K562 (cell line): ENCODE data around the gene TOR3A. TPM values are rescaled to one million over a fixed set of nuclear protein-coding genes. Genes with fewer than 3 reads are reported as not detected.
A peak's percentile ranks its signal among the peaks of the same experiment; 100 is the strongest.

Experiments
- BHLHE40 ChIP-seq: IDR thresholded peaks from 2 replicates; pipeline ENCODE4 v1.6.1; 2011; ENCODE audit warnings: low read length, improper control_type of control experiment
- DMBX1 ChIP-seq: fragments of 250-450 bp; sonication (Bioruptor Pico); IDR thresholded peaks from 2 replicates; pipeline ENCODE4 v1.8.0; 2022; ENCODE audit warnings: inconsistent platforms, mild to moderate bottlenecking, moderate library complexity, borderline replicate concordance
- ELF4 ChIP-seq: fragments of 450-650 bp; formaldehyde crosslinking; IDR thresholded peaks from 2 replicates; pipeline ENCODE4 v1.4.0; 2022; ENCODE audit warnings: missing genetic modification characterization
- EWSR1 ChIP-seq: fragments of 450-650 bp; IDR thresholded peaks from 2 replicates; pipeline ENCODE4 v1.6.1; 2018; ENCODE audit warnings: borderline replicate concordance, mild to moderate bottlenecking, low read depth, moderate library complexity; ENCODE audit not compliant: partially characterized antibody
- HDAC6 ChIP-seq: IDR thresholded peaks from 2 replicates; pipeline ENCODE4 v1.6.1; 2012; ENCODE audit warnings: low read depth, mild to moderate bottlenecking, control low read depth, inconsistent platforms, low read length, moderate library complexity
- HMGN3 ChIP-seq: IDR thresholded peaks from 2 replicates; pipeline ENCODE4 v1.6.1; 2011; ENCODE audit warnings: borderline replicate concordance, low read depth, mild to moderate bottlenecking, mixed read lengths, low read length; ENCODE audit not compliant: insufficient read length; ENCODE audit errors: extremely low read depth
- L3MBTL2 ChIP-seq: fragments of 450-650 bp; IDR thresholded peaks from 2 replicates; pipeline ENCODE4 v1.6.1; 2016; ENCODE audit warnings: mild to moderate bottlenecking, moderate library complexity
- MTA1 ChIP-seq: fragments of 450-650 bp; IDR thresholded peaks from 2 replicates; pipeline ENCODE4 v1.6.1; 2017; ENCODE audit warnings: borderline replicate concordance
- MTA3 ChIP-seq: fragments of 450-650 bp; formaldehyde crosslinking; IDR thresholded peaks from 2 replicates; pipeline ENCODE4 v1.6.1; 2017; ENCODE audit warnings: mild to moderate bottlenecking, borderline replicate concordance
- NR1H2 ChIP-seq: sonication (generic); formaldehyde crosslinking; IDR thresholded peaks from 2 replicates; pipeline ENCODE4 v1.4.0; 2020; ENCODE audit warnings: mild to moderate bottlenecking, missing genetic modification reagents
- SMARCB1 ChIP-seq: IDR thresholded peaks from 2 replicates; pipeline ENCODE4 v1.6.1; 2011; ENCODE audit warnings: improper control_type of control experiment, low read depth; ENCODE audit not compliant: insufficient read length
- SMC3 ChIP-seq: conservative IDR thresholded peaks from 2 replicates; pipeline ENCODE4 v1.6.1; 2011; ENCODE audit warnings: low read depth, low read length, improper control_type of control experiment; ENCODE audit not compliant: insufficient read depth
- SNIP1 ChIP-seq: fragments of 450-650 bp; IDR thresholded peaks from 2 replicates; pipeline ENCODE4 v1.7.1; 2017; ENCODE audit warnings: low read depth, mild to moderate bottlenecking
- THRAP3 ChIP-seq: fragments of 450-650 bp; IDR thresholded peaks from 2 replicates; pipeline ENCODE4 v1.6.1; 2016; ENCODE audit warnings: mild to moderate bottlenecking, inconsistent platforms, borderline replicate concordance
- ZNF146 ChIP-seq: IDR thresholded peaks from one replicate; pipeline ENCODE4 v1.6.1; 2018; ENCODE audit warnings: missing compliant biosample characterization; ENCODE audit not compliant: unreplicated experiment
- ZNF174 ChIP-seq: fragments of 250-450 bp; sonication (Bioruptor Pico); IDR thresholded peaks from 2 replicates; pipeline ENCODE4 v1.4.0; 2020; ENCODE audit warnings: mild to moderate bottlenecking
- ZNF280A ChIP-seq: fragments of 450-650 bp; IDR thresholded peaks from 2 replicates; pipeline ENCODE4 v1.6.1; 2018; ENCODE audit warnings: mild to moderate bottlenecking, low read depth; ENCODE audit not compliant: partially characterized antibody
- ZNF57 ChIP-seq: fragments of 450-650 bp; formaldehyde crosslinking; IDR thresholded peaks from 2 replicates; pipeline ENCODE4 v1.4.0; 2020; ENCODE audit warnings: mild to moderate bottlenecking, moderate library complexity
- ZNF644 ChIP-seq: fragments of 200-800 bp; sonication (Bioruptor generic); IDR thresholded peaks from 2 replicates; pipeline ENCODE4 v1.6.1; 2016; ENCODE audit warnings: low read depth, missing genetic modification characterization, missing compliant biosample characterization
- ZNF717 ChIP-seq: fragments of 250-450 bp; sonication (Bioruptor Pico); IDR thresholded peaks from 2 replicates; pipeline ENCODE4 v1.5.0; 2021
- polyA plus RNA-seq, 8 experiments: library from polyadenylated mRNA; depleted of rRNA in 4 of 8; stranded (reverse) in 5 of 8; unstranded in 3 of 8; fragments of >200 nt; fragmentation: Nextera tagmentation in 2 of 8; fragmentation: Illumina TruSeq in 1 of 8; extraction: Ambion mirVana in 2 of 8; extraction: Trizol in 1 of 8; gene quantifications; 2 replicates each; pipeline versions ENCODE4 v1.2.1 to v1.2.3, GENCODE V29; 2011 to 2014; ENCODE audit warnings: inconsistent platforms in 1 of 8, missing spikeins in 1 of 8
- total RNA-seq, 7 experiments: library from RNA; depleted of rRNA in 6 of 7; stranded (reverse); fragments of >200 nt in 6 of 7; fragmentation: Illumina TruSeq in 2 of 7; extraction: Trizol in 2 of 7; gene quantifications; 2 replicates each; pipeline versions ENCODE4 v1.2.1 to v1.2.3, GENCODE V29; 2011 to 2021; ENCODE audit warnings: low replicate concordance in 1 of 7
- TF ChIP-seq, protein P1 (sequence below), 2 experiments: IDR thresholded peaks; 2 replicates each; pipeline ENCODE4 v1.6.1; 2011; ENCODE audit warnings: borderline replicate concordance in 1 of 2, control low read depth in 1 of 2, low read depth in 1 of 2, low read length in 1 of 2, mild to moderate bottlenecking in 1 of 2, mixed read lengths in 1 of 2, moderate library complexity in 1 of 2; ENCODE audit not compliant: insufficient read depth in 1 of 2, insufficient read length in 1 of 2, poor library complexity in 1 of 2, severe bottlenecking in 1 of 2; ENCODE audit errors: extremely low read depth in 1 of 2
- TF ChIP-seq, protein P2 (sequence below): fragments of 450-650 bp; formaldehyde crosslinking; conservative IDR thresholded peaks from 2 replicates; pipeline ENCODE4 v1.4.0; 2022; ENCODE audit warnings: mild to moderate bottlenecking, missing genetic modification characterization
- TF ChIP-seq, protein P3 (sequence below): conservative IDR thresholded peaks from 2 replicates; pipeline ENCODE4 v1.6.1; 2011; ENCODE audit warnings: low read depth, mild to moderate bottlenecking, low read length; ENCODE audit not compliant: control insufficient read depth

Gene TOR3A
- total and polyA plus RNA-seq, 9 of the 15 experiments (the other 6 are each of a cell fraction or from before 2014, with no cell fraction given), result 7.9 to 94.5 (median 39.7) TPM

DNA sequence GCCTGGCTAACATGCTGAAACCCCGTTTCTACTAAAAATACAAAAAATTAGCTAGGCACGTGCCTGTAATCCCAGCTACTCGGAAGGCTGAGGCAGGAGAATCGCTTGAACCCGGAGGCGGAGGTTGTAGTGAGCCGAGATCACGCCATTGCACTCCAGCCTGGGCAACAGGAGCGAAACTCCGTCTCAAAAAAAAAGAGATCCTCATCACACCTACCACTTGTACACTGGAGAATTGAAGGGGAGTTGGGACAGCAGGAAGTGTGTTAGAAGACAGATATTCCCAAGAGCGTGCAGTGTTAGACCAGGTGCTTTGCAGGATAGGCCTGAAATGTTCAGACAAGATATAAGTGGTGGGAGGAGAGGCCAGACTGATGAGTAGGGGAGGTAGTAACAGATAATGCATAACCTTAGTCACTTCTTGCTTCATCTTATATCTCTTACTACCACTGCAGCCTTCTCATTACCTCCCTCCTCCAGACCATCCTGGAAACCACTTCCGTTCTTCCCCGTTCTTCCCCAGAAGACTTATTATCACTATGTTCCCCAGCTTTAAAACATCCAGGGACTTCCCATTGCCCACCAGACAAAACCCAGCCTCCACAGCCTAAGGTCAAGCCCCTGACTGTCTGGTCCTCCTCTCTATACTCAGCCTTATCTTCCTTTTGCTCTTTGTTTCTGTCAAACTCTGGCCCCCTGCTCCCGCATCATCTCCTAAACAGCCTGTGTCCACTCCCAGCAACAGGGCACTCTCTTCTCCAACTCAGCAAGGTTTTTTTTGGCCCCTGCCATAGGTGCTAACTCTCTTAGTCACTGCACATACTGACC lies 34.8 kb upstream of the TOR3A start (continued):
- TF ChIP-seq, protein P1, sequence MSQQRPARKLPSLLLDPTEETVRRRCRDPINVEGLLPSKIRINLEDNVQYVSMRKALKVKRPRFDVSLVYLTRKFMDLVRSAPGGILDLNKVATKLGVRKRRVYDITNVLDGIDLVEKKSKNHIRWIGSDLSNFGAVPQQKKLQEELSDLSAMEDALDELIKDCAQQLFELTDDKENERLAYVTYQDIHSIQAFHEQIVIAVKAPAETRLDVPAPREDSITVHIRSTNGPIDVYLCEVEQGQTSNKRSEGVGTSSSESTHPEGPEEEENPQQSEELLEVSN (IDR thresholded peaks at IDR 0.05; ENCODE audit: borderline replicate concordance in 1 of 2, extremely low read depth in 1 of 2, insufficient read depth in 1 of 2, insufficient read length in 1 of 2, low read depth in 1 of 2, low read length in 1 of 2, poor library complexity in 1 of 2, severe bottlenecking in 1 of 2), result peak; percentile 11 to 42
- TF ChIP-seq, protein P2, sequence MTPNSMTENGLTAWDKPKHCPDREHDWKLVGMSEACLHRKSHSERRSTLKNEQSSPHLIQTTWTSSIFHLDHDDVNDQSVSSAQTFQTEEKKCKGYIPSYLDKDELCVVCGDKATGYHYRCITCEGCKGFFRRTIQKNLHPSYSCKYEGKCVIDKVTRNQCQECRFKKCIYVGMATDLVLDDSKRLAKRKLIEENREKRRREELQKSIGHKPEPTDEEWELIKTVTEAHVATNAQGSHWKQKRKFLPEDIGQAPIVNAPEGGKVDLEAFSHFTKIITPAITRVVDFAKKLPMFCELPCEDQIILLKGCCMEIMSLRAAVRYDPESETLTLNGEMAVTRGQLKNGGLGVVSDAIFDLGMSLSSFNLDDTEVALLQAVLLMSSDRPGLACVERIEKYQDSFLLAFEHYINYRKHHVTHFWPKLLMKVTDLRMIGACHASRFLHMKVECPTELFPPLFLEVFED (CRISPR knock-in tag), result peak; percentile 92
- TF ChIP-seq EWSR1 (no peak), ZNF57 (CRISPR knock-in tag) (no peak), DMBX1 (CRISPR knock-in tag) (peak; percentile 99), L3MBTL2 (peak; percentile 77), MTA1 (peak; percentile 95), SMARCB1 (peak; percentile 100), HDAC6 (no peak), ZNF644 (tag) (peak; percentile 96), NR1H2 (CRISPR knock-in tag) (no peak), SMC3 (no peak), ZNF146 (CRISPR knock-in tag) (no peak), HMGN3 (peak; percentile 100), BHLHE40 (peak; percentile 98), ZNF280A (no peak), MTA3 (peak; percentile 97), ELF4 (CRISPR knock-in tag) (peak; percentile 96), SNIP1 (no peak), ZNF717 (no peak), ZNF174 (CRISPR knock-in tag) (no peak), THRAP3 (no peak)
- TF ChIP-seq, protein P3, sequence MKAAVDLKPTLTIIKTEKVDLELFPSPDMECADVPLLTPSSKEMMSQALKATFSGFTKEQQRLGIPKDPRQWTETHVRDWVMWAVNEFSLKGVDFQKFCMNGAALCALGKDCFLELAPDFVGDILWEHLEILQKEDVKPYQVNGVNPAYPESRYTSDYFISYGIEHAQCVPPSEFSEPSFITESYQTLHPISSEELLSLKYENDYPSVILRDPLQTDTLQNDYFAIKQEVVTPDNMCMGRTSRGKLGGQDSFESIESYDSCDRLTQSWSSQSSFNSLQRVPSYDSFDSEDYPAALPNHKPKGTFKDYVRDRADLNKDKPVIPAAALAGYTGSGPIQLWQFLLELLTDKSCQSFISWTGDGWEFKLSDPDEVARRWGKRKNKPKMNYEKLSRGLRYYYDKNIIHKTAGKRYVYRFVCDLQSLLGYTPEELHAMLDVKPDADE, result peak; percentile 98
